ENCODE results near the gene STK10. TPM values are rescaled to one million over a fixed set of nuclear protein-coding genes. Genes with fewer than 3 reads are reported as not detected.

The STK10 gene
- total and polyA plus RNA-seq, 2 of the 8 experiments (the other 6 are each of a cell fraction or from before 2014, with no cell fraction given), result 10.5 to 21.4 TPM

- H4K20me1 ChIP-seq (replicated peaks in 1 of 2; ENCODE audit: control insufficient read depth in 1 of 2, insufficient read depth in 2 of 2, low read length in 2 of 2), result no peaks in the 10 kb centered on the region
- FAIRE-seq, result no peak
- H2BK5ac ChIP-seq (ENCODE audit: low read depth, low read length), result no peak overlapping the region
- peaks cover 0 to 4% (median 3%) of the 10 kb centered on the region in 4 experiments; a peak in 3 of 7 replicates for H3K4me1 ChIP-seq (replicated peaks in 1 of 4; ENCODE audit: control insufficient read depth in 3 of 4, insufficient read depth in 4 of 4, low read length in 3 of 4)
- H3K4ac ChIP-seq (replicated peaks; ENCODE audit: insufficient read length, low read depth, low read length), result no peak overlapping the region
- ChIA-PET POLR2A (ENCODE audit: partially characterized antibody) (no interaction called here), CTCF (ENCODE audit: partially characterized antibody) (interaction anchor here (1.0 to 1.3 kb wide), 2 partner anchors 18 to 19 kb away, joined by 3 to 4 read pairs; partner anchors contain the start of gene STK10)
- no peak overlapping the region for H4K91ac ChIP-seq (replicated peaks; ENCODE audit: insufficient read length, low read length)
- 98 to 100% methylated on average over 1 to 2 of the region's 2 CpGs for WGBS, 2 experiments (ENCODE audit: extremely low coverage in 1 of 2, insufficient coverage in 1 of 2, insufficient read length in 1 of 2, insufficient replicate concordance in 2 of 2, low coverage in 1 of 2, low lambda C conversion rate in 2 of 2, missing lambda C conversion rate in 1 of 2)
- H2BK15ac ChIP-seq (ENCODE audit: low read length), result no peak overlapping the region
- no peak overlapping the region for H2BK20ac ChIP-seq (ENCODE audit: low read length)
- no peak overlapping the region for H3K9ac ChIP-seq (replicated peaks in 1 of 4; ENCODE audit: extremely low read depth in 1 of 4, low read depth in 3 of 4, low read length in 3 of 4)
- no peak overlapping the region for H2AFZ ChIP-seq (ENCODE audit: low read length)
- H3K79me2 ChIP-seq (ENCODE audit: control insufficient read depth in 1 of 2, insufficient read depth in 2 of 2, low read length in 2 of 2), result no peaks in the 10 kb centered on the region
- no peak overlapping the region for H3K56ac ChIP-seq (replicated peaks; ENCODE audit: insufficient read length, low read depth, low read length)
- H3K4me3 ChIP-seq (ENCODE audit: extremely low read depth in 1 of 4, insufficient read depth in 2 of 4, low read depth in 3 of 4, low read length in 4 of 4), result no peak overlapping the region
- H3K9me3 ChIP-seq (ENCODE audit: insufficient read depth in 2 of 2, low read depth in 1 of 2, low read length in 1 of 2), result no peaks in the 10 kb centered on the region
- H4K5ac ChIP-seq (ENCODE audit: insufficient read length, low read depth, low read length), result no peak overlapping the region
- no peak for DNase-seq (ENCODE audit: low read depth in 1 of 2, low spot score in 2 of 2)
- no peak overlapping the region for H3K18ac ChIP-seq (ENCODE audit: extremely low read depth, low read length)
- H3K23me2 ChIP-seq (ENCODE audit: low read depth, low read length), result no peaks in the 10 kb centered on the region; the same call in 1 of the 2 replicates
- H3K27me3 ChIP-seq (replicated peaks in 1 of 4; ENCODE audit: control insufficient read depth in 3 of 4, extremely low read depth in 1 of 4, insufficient read depth in 3 of 4, low read length in 3 of 4), result no peaks in the 10 kb centered on the region
- H2BK12ac ChIP-seq (ENCODE audit: low read depth, low read length), result no peak overlapping the region
- no peak overlapping the region for H4K8ac ChIP-seq (ENCODE audit: extremely low read depth, insufficient read depth, low read length)
- no peaks in the 10 kb centered on the region for H3K36me3 ChIP-seq (ENCODE audit: control insufficient read depth in 2 of 4, insufficient read depth in 4 of 4, low read length in 3 of 4)
- no peak overlapping the region for H2BK120ac ChIP-seq (replicated peaks; ENCODE audit: low read depth, low read length)
- no peak overlapping the region for H3K14ac ChIP-seq (ENCODE audit: insufficient read length)
- H3K27ac ChIP-seq (ENCODE audit: low read depth, low read length), result no peak overlapping the region
- no peak overlapping the region for H3K23ac ChIP-seq (ENCODE audit: insufficient read length)
- H3K4me2 ChIP-seq (ENCODE audit: insufficient read depth in 1 of 2, low read depth in 2 of 2, low read length in 2 of 2), result no peak overlapping the region
- H2AK5ac ChIP-seq (ENCODE audit: low read depth, low read length), result no peak overlapping the region
- H3K79me1 ChIP-seq (ENCODE audit: low read depth, low read length), result peaks cover 8% of the 10 kb centered on the region; the same call in 1 of the 2 replicates
- TF ChIP-seq SP1 (IDR thresholded peaks at IDR 0.05; ENCODE audit: low read depth, low read length), result no peak
- TF ChIP-seq RXRA (IDR thresholded peaks at IDR 0.05; ENCODE audit: insufficient read depth, low read depth, low read length), result no peak
- TF ChIP-seq KDM5A (IDR thresholded peaks at IDR 0.05; ENCODE audit: low read length), result no peak
- no peak for TF ChIP-seq SP4 (IDR thresholded peaks at IDR 0.05; ENCODE audit: low read length)
- TF ChIP-seq RNF2 (IDR thresholded peaks at IDR 0.05; ENCODE audit: borderline replicate concordance, low read depth, low read length, missing control alignments, poor library complexity, severe bottlenecking), result no peak
These were observed 18.8 kb downstream of the STK10 start for GRCh38 chr5:172169216-172169615.

Measured in H1 (cell line).